ENCODE data around the gene ZNF835.
A peak's percentile ranks its signal among the peaks of the same experiment; 100 is the strongest.

ZNF835 gene

DNA sequence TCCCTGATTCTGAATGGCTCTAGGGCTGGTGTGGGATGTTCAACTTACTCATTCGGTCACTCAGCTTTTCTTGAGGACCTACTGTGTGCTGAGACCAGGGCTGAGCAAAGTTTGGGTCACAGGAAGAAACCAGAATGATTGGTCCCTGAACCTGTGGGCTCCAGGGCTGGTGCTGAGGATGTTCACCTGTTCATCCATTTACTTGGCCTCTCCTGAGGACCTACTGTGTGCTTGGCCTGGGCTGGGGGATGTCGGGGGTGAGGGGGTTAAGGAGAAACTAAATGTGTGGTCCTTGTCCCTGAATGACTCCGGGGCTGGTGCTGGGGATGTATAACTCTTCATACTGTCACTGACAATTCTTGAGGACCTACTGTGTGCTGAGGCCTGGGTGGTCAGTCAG is 10.3 kb downstream of the ZNF835 start:
- no peak for DNase-seq (ENCODE audit: low spot score)

DNA sequence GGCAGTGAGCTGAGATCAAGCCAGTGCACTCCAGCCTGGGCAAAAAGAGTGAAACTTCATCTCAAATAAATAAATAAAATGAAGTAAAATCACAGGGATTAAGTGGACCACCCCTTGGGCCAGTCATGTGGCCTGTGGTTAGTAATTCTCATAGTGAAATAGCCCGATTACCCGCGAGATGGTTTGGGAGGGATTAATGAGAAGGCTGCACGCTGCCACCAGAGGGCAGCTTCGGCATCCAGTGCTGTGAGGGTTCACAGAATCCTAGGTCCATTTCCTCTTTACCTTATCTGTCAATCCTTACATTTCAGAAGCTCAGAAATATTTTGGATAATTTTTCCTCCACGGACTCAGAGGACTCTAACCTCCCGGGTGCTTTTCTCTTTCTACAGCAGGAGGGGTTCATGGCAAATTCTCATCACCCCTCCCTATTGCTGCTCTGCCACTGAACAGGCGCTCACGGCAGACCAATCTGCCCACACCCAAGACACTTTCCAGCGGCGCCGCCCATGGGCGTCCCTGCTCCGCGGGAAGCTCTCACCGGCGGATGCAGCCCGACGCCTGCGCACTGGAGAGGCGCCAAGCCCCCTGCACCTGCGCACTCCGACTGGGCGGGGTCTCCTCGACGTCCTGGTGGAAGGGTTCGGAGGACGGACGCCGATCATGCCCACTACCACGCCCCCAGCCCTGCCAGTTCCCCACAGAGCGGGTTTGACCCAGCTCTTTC is 11.0 kb downstream of the ZNF835 start:
- no peak for DNase-seq (ENCODE audit: low spot score)

DNA sequence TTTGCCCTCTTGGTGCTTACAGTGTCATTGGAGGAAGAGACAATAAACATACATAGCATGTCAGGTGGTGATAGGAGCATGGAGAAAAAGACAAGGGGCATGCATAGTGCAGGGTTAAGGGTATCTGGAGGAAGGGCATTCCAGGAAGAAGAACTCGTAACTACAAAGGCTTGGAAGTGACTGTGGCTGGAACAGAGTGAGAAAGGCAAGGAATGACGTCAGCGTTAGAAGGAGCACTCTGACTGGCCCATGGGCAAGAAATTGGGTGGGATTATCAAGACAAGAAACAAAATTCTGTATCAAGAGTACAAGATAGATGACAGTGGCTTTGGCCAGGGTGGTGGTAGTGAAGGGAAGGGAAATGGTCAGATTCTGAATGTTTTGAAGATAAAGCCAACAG is 17.4 kb downstream of the ZNF835 start:
- no peak for DNase-seq (ENCODE audit: low spot score)

DNA sequence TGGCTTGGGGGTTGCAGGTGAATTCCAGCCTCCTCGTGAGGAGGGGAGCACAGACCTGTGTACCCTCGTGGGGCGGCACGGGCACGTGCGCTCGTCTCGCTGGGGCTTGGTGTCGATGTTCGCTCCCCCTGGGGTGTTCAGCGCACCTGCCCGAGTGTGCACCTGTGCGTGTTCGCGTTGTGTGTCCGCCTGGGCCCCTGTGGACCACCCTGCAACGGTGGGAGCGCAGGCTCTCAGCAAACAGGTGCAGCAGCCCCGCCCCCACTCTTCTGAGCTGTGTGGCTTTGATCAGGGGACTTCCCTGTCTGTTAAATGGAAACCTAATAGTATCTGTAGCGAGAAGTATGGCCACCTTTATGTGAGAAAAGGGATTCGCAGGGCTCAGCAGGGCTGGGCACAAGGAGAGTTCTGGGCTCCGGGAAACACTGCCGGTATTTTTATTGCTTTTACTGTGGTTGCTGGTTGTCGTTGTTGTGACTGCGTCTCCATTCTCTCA is 28.0 kb downstream of the ZNF835 start:
- no peak for DNase-seq (ENCODE audit: low spot score)

DNA sequence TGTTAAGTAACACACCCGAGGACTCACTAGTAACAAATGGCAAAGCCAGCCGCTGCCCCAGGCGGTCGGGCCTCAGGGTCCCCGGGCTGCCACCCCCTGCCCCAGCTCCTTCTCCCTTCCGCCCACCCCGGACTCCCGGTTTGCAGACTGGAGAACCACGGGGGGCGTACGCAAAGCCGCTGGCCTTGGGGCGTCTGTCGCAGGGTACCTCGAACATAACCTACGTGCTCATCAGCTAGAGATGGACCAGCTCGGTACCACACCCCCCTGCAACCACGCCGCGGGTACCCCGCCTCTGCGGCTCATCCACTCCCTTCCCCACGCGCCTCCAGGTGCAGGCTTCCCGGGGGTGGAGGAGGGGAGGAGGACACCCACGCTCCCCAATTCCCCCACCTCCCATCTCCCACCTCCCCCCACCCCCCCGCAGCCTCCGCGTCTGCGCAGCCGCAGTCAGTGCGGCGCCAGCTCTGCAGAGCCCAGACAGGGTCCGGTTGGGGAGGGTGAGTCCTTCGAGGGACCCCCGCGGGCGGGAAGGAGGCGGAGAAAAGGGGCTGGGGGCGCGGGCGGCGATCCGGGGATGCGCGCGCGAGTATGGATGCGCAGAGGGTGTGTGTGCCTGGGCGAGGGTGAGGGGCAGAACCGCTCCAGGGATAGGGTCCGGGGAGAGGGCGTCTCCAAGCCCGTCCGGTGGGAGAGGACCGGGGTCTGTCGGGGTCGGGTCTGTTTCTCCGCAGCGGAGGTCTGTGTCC is 28.7 kb downstream of the ZNF835 start, which contains the start of gene SMIM17:
TSS of gene SMIM17 (plus strand) at position 449 of the 749 bp plus-strand sequence. CDS start 2,509 bp downstream, outside the sequence.
- DNase-seq (ENCODE audit: low spot score) = no peak

DNA sequence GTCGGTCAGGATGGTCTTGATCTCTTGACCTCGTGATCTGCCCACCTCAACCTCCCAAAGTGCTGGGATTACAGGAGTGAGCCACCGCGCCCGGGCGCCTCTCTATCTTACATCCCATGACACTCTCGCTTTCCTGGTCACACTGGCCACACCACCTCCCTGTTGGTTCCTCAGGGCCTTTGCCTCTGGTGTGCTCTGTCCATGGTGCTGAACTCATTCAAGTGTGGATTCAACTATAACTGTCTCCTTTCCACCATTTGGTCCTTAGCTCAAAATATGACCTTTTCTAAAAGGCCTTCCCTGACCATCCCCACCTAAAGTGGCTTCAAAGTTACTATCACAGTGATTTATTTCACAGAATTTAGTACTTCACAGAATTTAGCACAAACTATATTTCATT is 32.3 kb downstream of the ZNF835 start:
- DNase-seq (ENCODE audit: low spot score) = peak; percentile 77

DNA sequence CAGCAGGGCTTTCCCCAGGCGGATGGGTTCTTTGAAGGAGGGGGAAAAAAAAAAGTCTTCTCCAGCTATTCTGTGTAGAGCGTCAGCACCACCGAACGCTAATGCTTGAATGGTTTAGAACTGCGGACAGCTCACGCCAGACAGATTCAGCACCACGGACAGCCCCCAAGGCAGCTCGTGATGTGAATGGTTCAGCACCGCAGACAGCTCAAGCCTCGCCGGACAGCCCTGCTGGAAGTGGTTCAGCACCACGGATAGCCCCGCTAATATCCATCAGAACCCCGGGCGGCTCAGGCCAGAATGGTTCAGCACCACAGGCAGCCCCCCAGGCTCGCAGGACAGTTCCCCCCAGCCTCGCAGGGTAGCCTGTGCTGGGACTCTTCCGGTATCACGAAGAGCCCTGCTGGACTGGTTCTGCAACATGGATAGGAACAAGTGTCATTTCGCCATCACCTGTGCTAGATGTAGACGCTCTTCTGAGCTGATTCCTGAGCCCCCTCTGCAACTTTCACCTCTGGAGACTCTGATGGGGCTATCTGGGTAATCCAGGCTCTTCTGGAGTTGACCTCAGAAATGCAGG is 33.5 kb downstream of the ZNF835 start:
- DNase-seq (ENCODE audit: low spot score) = peak; percentile 93

DNA sequence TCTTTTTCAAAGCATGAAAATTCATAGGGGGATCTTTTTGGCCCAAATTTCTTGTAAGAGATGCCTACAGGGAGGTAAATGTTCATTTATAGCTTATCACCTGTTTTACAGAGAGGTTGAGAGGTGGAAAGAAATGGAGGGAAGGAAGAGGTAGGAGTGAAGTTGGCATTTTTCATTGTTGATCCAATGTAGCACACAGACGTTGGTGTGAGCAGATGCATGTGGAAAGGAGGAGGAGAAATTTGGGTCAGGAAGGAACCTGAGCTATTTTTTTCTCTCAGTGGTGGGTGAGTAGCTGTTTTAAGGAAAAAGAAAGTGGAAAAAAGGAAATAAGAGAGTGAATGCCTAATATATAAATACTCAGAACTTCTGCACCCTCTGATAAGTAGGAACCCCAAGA is 38.5 kb downstream of the ZNF835 start:
- no peak for DNase-seq (ENCODE audit: low spot score)

DNA sequence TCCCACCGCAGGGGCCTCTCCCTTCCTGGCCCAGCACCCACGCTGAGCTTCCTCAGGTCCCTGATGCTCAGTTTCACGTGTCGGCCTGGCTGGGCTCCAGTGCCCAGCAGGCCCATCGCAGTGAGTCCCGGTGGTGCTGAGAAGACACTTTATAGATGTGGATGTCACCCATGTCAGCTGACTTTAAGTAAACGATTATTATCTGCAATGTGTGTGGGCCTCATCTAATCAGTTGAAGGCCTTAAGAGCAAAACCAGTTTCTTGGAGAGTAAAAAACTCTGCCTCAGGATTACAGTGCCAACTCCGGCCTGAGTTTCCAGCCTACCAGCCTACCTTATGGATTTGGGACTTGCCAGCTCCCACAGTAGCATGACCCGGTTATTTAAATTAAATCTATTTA is 45.8 kb downstream of the ZNF835 start:
- no peak for DNase-seq (ENCODE audit: low spot score)

DNA sequence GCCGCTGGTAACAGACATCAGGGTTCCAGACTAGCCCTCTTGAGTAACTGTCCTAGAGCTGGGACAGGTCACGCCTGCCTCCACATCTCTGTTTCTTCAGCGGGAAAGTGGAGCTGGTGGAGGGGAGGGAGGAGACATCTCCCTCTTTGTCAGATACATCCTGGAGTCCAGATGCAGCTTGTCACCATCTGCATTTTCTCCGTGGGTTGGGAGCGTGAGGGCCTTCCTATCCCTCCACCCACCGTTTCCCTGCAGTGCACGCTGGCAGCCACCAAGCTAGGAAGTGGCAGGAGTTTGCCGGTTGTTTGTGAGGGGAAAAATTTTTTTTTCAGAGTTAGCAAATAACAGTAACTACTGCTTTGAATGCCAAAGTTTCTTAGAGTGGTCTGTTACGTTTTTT is 48.6 kb downstream of the ZNF835 start:
- DNase-seq (ENCODE audit: low spot score) = no peak

DNA sequence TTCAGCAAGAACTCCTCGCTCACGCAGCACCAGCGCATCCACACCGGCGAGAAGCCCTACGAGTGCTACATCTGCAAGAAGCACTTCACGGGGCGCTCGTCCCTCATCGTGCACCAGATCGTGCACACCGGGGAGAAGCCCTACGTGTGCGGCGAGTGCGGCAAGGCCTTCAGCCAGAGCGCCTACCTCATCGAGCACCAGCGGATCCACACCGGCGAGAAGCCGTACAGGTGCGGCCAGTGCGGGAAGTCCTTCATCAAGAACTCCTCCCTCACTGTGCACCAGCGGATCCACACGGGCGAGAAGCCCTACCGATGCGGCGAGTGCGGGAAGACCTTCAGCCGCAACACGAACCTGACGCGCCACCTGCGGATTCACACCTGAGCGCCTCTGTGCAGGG is 49.2 kb downstream of the ZNF835 start:
- DNase-seq (ENCODE audit: low spot score) = no peak

DNA sequence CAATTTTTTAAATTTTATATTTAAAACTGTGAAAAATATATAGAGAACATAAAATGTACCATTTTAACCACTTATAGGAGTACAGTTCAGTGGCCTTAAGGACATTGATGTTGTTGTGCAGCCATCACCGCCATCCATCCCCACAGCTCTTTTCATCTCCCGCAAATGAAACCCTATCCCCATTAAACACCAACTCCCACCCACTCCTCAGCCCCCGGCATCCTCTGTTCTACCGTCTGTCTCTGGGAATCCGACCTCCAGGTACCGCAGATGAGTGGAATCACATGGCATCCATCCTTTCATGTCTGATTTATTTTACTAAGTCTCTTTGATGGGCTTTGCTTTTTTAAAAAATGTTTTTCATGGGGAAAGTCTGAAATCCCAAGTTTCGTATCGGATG is 52.4 kb downstream of the ZNF835 start:
- no peak for DNase-seq (ENCODE audit: low spot score)

DNA sequence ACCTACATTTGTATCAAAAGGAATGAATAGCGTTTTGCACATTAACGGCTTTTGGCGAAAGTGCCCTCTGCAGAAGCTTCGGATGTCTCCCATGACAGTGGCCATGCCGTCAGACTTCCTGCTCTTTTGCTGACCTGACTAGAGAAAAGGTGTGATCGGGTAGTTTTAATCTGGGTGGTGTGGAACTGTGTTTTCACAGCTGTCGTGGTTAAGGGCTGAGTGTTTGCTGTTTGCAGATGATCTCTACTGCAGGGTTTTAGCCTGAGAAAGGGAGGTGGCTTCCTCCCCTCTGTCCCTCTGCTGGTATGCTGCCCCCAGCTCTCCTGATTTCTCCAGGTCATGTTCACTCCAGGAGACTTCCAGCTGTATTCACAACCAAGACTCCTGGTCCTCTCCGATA is 54.0 kb downstream of the ZNF835 start:
- DNase-seq (ENCODE audit: low spot score) = no peak

DNA sequence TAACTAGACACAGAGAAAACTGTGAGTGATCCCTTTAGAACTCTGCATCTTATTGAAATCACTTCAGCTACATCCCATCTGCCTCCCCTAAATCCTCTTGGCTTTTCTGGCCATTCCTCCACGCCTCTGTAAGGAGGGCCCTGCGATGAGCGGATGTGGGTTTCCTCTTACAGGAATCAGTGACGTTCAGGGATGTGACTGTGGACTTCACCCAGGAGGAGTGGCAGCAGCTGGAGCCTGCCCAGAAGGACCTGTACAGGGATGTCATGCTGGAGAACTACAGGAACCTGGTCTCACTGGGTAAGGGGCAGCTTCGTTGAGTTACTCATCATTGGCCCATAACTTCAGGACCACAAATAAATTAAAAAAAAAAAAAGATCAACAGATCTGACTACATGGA is 57.9 kb downstream of the ZNF835 start:
- no peak for DNase-seq (ENCODE audit: low spot score)

DNA sequence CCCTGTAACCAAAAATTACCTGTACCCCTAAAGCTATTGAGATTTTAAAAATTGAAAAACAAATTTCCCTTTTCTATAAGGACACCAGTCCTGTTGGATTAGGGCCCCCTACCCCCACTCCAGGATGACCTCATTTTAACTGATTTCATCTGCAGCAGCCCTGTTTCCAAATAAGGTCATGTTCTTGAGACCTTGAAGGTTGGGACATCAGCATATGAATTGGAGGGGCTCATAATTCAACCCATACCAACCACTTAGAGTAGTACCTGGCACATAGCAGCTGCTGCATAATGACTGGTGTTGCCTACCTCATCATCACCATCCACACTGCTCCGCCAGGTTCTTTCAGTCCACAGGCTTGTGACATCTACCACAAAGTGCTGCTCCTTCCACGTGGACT is 58.8 kb downstream of the ZNF835 start:
- DNase-seq (ENCODE audit: low spot score) = no peak
